GM21360 (cell line): ENCODE results near the gene FDXACB1.

Source experiments
- ATAC-seq: cut with Tn5 transposase; IDR thresholded peaks from one replicate; pipeline ENCODE4 v1.9.1; 2021; ENCODE audit warnings: mild to moderate bottlenecking, moderate library complexity; ENCODE audit not compliant: unreplicated experiment

FDXACB1 gene, protein sequence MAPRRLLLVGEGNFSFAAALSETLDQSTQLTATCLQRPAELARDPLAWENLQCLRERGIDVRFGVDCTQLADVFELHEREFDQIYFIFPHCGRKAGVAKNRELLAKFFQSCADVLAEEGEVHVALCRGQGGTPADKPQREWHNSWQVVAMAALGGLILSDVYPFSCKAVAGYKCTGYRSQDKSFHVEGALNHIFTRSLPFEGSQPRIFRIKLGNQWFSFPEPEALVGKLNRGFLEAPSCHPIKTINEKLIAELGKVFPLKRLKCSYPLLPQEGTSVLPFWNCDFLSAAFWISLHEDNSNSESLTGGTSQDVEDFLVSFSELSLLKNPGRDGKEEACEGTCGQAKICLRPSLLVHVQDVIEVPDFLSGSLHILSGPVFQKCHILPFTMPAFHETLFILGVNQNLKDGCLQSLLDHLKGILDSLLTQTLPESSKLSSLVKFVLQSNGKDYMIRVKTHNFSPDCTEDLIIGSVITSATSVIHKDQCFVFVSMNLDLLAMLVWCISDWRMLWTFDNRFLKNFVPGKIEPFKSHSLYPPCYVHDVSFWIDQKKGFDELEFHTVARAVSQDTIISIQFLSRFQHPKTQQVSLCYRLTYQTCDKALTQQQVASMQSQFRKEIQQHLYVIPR

GRCh38 chr11:111878849-111879636 is at the start of gene FDXACB1, which contains the start of gene CFAP68:
FDXACB1 (minus strand) TSS chr11:111879165; CDS start chr11:111879132, 33 bp downstream.
CFAP68 (plus strand) TSS chr11:111879541; CDS start chr11:111879561, 20 bp downstream.
- ATAC-seq: peak; percentile 88

DNA sequence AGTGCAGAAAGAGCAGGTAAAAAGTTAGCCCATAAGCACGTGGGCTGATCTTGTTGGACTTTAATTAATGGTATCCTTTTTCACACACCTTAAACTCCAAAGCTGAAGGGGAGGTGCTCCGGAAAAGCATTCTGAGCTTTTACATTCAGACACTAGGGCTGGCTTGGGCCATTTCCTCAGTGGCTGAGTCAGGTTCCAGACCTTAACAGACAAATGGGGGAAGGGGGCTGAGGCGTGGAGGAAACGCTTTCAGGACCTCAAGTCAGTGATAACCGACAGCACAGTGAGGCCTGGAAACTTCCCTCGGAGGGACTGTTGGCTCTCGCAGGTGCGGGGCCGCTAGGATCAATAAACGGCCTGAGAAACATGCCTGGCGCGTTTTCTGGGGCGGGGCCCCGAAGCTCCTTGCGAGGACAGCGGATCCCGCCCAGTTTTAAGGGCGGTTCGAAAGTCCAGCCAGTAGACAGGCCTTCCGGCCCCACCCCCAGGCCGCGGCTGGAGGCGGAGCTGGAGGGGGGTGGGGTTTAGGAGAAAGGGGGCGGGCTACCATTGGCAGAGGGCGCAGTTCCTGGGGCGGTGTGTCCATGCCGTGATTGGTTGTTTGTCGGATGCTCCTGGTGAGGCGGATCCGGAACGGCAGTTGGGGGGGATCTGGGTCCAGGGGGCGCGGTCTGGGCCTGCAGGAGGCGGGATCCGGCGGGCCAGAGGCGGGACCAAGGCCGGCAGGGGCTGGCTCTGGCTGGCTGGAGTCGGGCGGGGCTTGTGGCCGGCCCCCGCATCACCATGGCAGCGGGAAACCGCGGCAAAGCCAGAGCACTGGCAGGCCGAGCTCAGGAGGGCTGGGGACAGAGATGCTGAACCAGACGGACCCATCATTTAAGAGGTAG is 47.8 kb upstream of the FDXACB1 start:
- peak; percentile 93 for ATAC-seq

GRCh38 chr11:111925953-111926352 is 47.0 kb upstream of the FDXACB1 start:
- ATAC-seq: no peak

GRCh38 chr11:111923951-111924350 is 45.0 kb upstream of the FDXACB1 start:
- no peak for ATAC-seq

GRCh38 chr11:111923351-111923788 is 44.4 kb upstream of the FDXACB1 start:
- no peak for ATAC-seq

DNA sequence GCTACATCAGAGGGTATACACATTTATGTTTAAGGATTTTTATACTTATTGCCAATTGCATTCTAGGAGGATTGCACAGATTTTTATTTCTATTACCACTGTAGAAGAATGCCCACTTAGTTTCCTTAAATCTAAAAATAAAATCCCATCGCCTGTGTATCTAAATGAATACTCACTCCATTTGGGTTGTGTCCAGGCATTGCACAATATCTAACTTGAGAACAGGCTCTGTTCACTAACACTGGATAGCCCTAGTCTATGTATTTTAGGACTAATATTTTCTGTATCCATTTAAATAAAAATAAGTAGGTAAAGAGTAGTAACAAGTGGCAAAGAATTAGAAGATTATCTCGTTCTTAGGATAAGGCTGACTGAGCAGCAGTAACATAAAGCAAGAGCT is 43.8 kb upstream of the FDXACB1 start:
- ATAC-seq: no peak

DNA sequence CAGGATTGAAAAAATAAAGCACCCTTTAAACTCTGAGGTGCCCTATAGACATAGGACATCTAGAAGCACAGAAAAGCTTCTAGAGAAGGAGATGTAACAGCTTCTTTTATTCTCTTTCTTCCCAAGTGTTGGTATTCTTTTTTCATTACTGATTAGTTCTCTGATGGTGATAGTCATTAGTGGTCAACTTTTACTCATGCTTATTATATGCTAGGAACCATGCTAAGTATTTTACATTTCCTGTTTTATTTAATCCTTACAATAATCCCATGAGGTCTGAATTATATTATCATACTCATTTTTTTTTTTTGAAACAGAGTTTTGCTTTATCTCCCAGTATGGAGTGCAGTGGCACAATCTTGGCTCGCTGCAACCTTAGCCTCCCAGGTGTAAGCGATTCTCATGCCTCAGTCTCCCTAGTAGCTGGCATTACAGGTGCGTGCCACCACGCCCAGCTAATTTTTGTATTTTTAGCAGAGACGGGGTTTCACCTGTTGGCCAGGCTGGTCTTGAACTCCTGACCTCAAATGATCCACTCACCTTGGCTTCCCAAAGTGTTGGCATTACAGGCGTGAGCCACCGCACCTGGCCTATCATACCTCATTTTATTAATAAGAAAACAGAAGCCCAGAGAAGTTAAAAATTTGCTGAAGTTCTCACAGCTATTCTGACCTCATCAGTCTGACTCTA is 42.7 kb upstream of the FDXACB1 start:
- no peak for ATAC-seq

GRCh38 chr11:111920908-111921307 is 41.9 kb upstream of the FDXACB1 start:
- no peak for ATAC-seq

- ATAC-seq: no peak
These were observed 39.7 kb upstream of the FDXACB1 start, which contains the start of gene C11orf52 for GRCh38 chr11:111918390-111919256. C11orf52 (plus strand) TSS chr11:111918913; CDS start chr11:111918973, 60 bp downstream.

GRCh38 chr11:111917788-111918187 is 38.8 kb upstream of the FDXACB1 start:
- no peak for ATAC-seq

DNA sequence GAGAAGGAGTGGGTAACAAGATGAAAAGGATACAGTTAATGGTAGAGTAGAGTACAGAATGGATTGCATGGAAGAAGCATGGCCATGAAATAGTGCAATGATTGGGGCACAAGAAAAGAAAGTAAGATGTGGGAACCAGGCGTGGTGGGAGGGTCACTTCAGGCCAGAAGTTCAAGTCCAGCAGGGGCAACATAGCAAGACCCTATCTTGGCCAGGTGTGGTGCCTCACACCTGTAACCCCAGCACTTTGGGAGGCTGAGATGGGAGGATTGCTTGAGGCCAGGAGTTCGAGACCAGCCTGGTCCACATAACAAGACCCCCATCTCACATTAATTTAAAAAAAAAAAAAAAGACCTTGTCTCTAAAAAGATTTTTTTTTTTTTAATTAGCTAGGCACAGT is 38.3 kb upstream of the FDXACB1 start:
- no peak for ATAC-seq

- ATAC-seq: no peak
These were observed 37.8 kb upstream of the FDXACB1 start for GRCh38 chr11:111916768-111917167.

DNA sequence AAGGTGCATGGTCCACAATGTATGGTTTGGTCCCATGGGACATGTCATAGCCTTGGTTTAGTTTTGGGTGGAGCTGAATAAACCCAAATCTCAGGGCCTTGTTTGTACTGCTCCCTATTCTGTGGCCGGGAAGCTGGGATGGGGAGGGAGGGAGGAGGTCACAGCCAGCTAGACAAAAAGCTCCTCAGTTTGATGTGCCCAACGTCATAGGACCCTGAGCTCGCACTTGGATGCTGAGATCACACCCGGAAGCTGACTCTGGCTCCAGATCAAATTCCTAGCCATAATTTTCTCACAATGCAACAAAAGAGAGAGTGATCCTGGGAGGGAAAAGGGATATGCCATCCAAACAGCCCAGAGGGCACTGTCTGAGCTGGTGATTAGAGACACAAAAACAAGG is 35.0 kb upstream of the FDXACB1 start:
- no peak for ATAC-seq

GRCh38 chr11:111913031-111913861 is 34.3 kb upstream of the FDXACB1 start:
- no peak for ATAC-seq

DNA sequence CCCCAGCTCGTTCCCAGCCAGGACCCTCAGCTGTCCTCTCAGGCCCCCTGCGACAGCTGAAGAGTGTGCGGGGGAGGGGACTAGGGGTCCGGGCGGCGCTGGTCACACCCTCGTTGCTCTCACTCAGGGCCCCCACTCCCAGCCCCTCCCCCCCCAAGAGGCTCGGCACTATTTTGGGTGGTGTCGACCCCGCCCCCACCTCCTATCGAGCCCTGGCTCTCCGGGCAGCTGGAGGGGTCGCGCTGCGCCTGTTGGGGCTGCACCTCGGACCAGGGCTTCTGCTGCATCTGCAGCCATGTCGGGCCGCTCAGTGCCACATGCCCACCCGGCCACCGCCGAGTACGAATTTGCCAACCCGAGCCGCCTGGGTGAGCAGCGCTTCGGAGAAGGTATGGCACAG is 33.6 kb upstream of the FDXACB1 start, which contains the start of gene HSPB2:
TSS of gene HSPB2 (plus strand) at position 200 of the 400 bp plus-strand sequence. CDS start at position 296, 96 bp downstream.
- no peak for ATAC-seq

DNA sequence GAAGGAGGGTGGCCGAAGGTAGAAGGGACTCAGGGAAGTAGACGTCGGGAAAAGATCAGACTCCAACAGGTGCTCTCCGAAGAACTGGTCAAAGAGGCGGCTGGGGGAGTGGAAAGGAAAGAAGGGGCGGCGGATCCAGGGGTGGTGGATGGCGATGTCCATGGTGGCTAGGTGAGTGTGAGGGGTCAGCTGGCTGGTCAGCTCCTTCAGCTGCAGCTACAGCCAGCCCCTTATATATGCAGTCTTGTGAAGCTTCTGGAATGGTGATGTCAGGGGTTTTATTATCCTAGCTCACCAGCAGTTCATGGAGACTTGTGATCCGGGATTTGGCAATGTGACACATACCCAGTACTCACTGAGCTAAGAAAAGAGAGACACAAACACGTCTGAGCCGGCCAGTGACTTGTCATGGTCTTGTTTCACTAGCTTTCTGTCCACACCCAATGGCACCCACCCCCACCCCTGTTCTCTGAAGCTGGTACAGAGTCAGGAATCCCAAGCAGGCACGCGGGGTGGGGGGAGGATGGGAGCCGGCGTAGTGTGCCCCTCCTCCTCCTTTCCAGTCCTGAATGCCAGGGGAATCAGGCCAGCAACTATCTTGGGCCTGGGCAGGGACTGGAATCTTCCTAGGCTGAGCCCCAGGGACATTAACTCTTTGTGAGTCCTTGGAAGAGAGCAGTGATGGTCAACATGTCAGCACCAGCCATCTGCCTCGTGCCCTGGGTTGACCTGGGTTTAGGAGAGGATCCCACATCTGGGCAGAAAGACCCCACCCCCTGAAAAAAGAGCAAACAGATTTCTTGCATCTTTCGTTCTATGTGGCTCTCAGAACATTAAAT is 32.8 kb upstream of the FDXACB1 start, which contains the start of gene CRYAB:
TSS of gene CRYAB (minus strand) at position 208 of the 839 bp plus-strand sequence. CDS start at position 162, 46 bp downstream.
- ATAC-seq: no peak
